Hippocampal formation (tissue), 2 donors: ENCODE data around the gene CLPSL2.

ENCODE experiments used
- DNase-seq, 2 donors: peaks; one replicate each; lab custom pipeline; 2025; lab: John Stamatoyannopoulos, UW

CLPSL2 gene

GRCh38 chr6:35746516-35746915 lies 29.9 kb upstream of the CLPSL2 start:
- no peak for DNase-seq

GRCh38 chr6:35747877-35748276 lies 28.5 kb upstream of the CLPSL2 start:
- DNase-seq = no peak

- no peak for DNase-seq
Observed at GRCh38 chr6:35750557-35750956, 25.8 kb upstream of the CLPSL2 start.

GRCh38 chr6:35751594-35751993 lies 24.8 kb upstream of the CLPSL2 start:
- no peak for DNase-seq

GRCh38 chr6:35752330-35752729 lies 24.1 kb upstream of the CLPSL2 start:
- DNase-seq = no peak

- no peak for DNase-seq
Observed at GRCh38 chr6:35754452-35755277, 21.7 kb upstream of the CLPSL2 start.

GRCh38 chr6:35755278-35755924 lies 21.0 kb upstream of the CLPSL2 start:
- no peak for DNase-seq

- DNase-seq = no peak
Observed at GRCh38 chr6:35757456-35758123, 18.8 kb upstream of the CLPSL2 start.

- DNase-seq = no peak
Observed at GRCh38 chr6:35759426-35759825, 17.0 kb upstream of the CLPSL2 start.

GRCh38 chr6:35765739-35766138 lies 10.7 kb upstream of the CLPSL2 start:
- DNase-seq = no peak

- no peak for DNase-seq
Observed at GRCh38 chr6:35769211-35769610, 7.2 kb upstream of the CLPSL2 start.

GRCh38 chr6:35771343-35771627 lies 5.1 kb upstream of the CLPSL2 start:
- no peak for DNase-seq

GRCh38 chr6:35774116-35774794 lies 2.1 kb upstream of the CLPSL2 start:
- DNase-seq = no peak

- DNase-seq = no peak
Observed at GRCh38 chr6:35775031-35775430, 1.4 kb upstream of the CLPSL2 start.

GRCh38 chr6:35777356-35778102 lies 1.1 kb downstream of the CLPSL2 start:
- DNase-seq = no peak

GRCh38 chr6:35778437-35778836 lies 2.0 kb downstream of the CLPSL2 start:
- no peak for DNase-seq

GRCh38 chr6:35780719-35781118 lies 4.3 kb downstream of the CLPSL2 start, which contains the start of gene CLPSL1:
CLPSL1 (plus strand) TSS chr6:35781019; CDS start chr6:35781111, 92 bp downstream.
- no peak for DNase-seq

GRCh38 chr6:35781290-35781689 lies 4.9 kb downstream of the CLPSL2 start:
- DNase-seq = no peak

GRCh38 chr6:35782424-35782823 lies 6.0 kb downstream of the CLPSL2 start:
- no peak for DNase-seq

GRCh38 chr6:35784200-35784599 lies 7.8 kb downstream of the CLPSL2 start:
- DNase-seq = no peak

- DNase-seq = no peak
Observed at GRCh38 chr6:35786272-35786671, 9.9 kb downstream of the CLPSL2 start.

GRCh38 chr6:35786810-35787209 lies 10.4 kb downstream of the CLPSL2 start:
- DNase-seq = no peak
